Peyer's patch (tissue), 4 donors: ENCODE results near the gene SCN7A.

Experiments
- CTCF ChIP-seq, 6 experiments: fragments of 450-650 bp in 4 of 6; fragments of 200-600 bp in 2 of 6; sonication (generic) in 1 of 6; IDR thresholded peaks; one replicate each; pipeline ENCODE4 v1.5.1; 2017 to 2019; ENCODE audit warnings: antibody characterized with exemption in 6 of 6, mild to moderate bottlenecking in 3 of 6, moderate library complexity in 1 of 6
- POLR2A ChIP-seq, 2 donors: fragments of 450-650 bp; IDR thresholded peaks; one replicate each; pipeline ENCODE4 v1.5.1; 2017; ENCODE audit warnings: antibody characterized with exemption in 2 of 2, mild to moderate bottlenecking in 2 of 2, moderate library complexity in 2 of 2

- no peak for TF ChIP-seq CTCF (IDR thresholded peaks at IDR 0.05)
- no peak for TF ChIP-seq POLR2A (IDR thresholded peaks at IDR 0.05)
Observed at GRCh38 chr2:166444306-166444705, 49.7 kb downstream of the SCN7A start.
